ENCODE measurements around the gene SLC22A16.
"Not testable (repeated sequence)": the region's sequence is repeated elsewhere in the genome, so short reads cannot be mapped to it uniquely, and the experiment has no call there.

The SLC22A16 gene, protein sequence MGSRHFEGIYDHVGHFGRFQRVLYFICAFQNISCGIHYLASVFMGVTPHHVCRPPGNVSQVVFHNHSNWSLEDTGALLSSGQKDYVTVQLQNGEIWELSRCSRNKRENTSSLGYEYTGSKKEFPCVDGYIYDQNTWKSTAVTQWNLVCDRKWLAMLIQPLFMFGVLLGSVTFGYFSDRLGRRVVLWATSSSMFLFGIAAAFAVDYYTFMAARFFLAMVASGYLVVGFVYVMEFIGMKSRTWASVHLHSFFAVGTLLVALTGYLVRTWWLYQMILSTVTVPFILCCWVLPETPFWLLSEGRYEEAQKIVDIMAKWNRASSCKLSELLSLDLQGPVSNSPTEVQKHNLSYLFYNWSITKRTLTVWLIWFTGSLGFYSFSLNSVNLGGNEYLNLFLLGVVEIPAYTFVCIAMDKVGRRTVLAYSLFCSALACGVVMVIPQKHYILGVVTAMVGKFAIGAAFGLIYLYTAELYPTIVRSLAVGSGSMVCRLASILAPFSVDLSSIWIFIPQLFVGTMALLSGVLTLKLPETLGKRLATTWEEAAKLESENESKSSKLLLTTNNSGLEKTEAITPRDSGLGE

GRCh38 chr6:110476046-110476849 lies at the start of gene SLC22A16:
Gene SLC22A16 (minus strand): TSS chr6:110476613. CDS start chr6:110476574, 39 bp downstream.
- no peak for DNase-seq (ENCODE audit: low spot score)

- DNase-seq (ENCODE audit: low spot score), result no peak
Observed at GRCh38 chr6:110525001-110525400, 48.6 kb upstream of the SLC22A16 start.

GRCh38 chr6:110524305-110524704 lies 47.9 kb upstream of the SLC22A16 start:
- DNase-seq (ENCODE audit: low spot score), result no peak

DNA sequence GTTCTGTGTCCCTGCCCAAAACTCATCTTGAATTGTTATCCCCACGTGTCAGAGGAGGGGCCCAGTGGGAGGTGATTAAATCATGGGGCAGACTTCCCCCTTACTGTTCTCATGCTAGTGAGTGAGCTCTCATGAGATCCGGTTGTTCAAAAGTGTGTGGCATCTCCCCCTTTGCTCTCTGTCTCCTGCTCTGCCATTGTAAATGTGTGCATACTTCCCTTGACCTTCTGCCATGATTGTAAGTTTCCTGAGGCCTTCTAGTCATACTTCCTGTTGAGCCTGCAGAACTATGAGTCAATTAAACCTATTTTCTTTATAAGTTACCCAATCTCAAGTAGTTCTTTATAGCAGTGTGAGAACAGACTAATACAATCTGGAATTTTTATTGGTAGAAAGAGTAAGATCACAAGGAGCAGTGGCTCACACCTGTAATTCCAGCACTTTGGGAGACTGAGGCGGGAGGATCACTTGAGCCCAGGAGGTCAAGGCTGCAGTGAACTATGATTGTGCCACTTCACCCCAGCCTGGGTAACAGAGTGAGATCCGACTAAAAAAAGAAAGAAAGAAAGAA lies 47.1 kb upstream of the SLC22A16 start:
- no peak for DNase-seq (ENCODE audit: low spot score)

DNA sequence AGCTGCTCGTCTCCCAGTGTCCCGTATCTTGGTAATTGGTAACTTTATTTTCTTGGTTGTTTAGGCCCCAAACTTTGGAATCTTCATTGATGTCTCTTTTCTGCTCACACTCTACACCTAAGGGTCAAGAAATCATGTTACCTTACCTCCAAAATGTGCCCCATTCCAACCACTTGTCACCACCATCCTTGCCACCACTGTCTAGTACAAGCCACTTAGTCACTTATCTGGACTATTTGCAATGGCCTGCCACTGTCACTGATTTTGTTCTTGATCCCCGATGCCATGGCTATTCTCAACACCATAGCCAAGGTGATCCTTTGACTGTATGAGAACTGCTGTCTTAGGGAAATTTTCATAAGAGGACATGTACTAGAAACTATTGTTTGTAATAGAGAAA lies 46.0 kb upstream of the SLC22A16 start:
- no peak for DNase-seq (ENCODE audit: low spot score)

DNA sequence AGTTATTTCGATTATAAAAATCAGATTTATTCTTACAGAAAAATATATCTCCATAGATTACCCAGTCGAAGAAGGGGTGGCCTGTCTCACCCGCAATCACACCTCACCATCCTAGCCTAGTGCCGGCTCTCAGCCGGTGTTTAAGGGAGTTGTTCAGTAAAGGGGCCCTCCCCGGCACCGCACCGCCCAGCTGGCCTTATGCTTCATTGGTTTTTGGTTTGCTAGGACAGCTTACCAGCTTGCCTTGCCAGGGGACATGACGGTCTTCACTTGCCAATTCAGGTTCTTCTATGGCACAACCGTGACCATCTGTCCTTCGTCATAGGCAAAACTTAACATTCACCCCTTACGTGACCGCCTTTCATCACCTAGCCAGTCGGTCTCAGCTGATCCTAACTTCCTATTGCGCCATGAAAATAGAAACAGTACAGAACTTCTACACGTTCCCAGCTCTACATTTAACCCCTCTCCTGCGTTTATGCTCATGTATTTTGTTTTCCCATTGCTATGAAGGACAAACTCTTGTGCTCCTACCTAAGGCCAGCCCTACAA lies 44.7 kb upstream of the SLC22A16 start:
- no peak for DNase-seq (ENCODE audit: low spot score)

GRCh38 chr6:110520209-110520965 lies 44.0 kb upstream of the SLC22A16 start:
- no peak for DNase-seq (ENCODE audit: low spot score)

GRCh38 chr6:110517601-110518281 lies 41.3 kb upstream of the SLC22A16 start:
- no peak for DNase-seq (ENCODE audit: low spot score)

DNA sequence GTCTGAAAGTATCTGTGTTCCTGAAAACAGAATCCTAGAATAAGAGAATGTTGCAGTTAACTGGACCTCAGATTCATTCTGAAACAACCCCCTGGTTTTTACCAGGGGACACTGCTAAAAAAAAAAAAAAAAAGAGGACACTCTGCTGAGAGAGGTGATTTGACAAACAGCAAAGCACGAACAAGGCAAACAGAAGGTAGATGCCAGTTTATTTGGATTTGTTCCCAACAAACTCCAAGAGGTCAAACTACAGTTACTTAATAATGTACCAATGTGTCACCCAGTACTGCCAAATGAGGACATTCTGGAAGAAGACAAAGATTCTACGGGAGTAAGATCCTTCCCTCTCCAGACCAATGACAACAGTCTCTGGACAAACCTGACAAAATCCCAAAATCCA lies 40.6 kb upstream of the SLC22A16 start:
- no peak for DNase-seq (ENCODE audit: low spot score)

GRCh38 chr6:110514818-110515217 lies 38.4 kb upstream of the SLC22A16 start:
- no peak for DNase-seq (ENCODE audit: low spot score)

GRCh38 chr6:110512991-110513390 lies 36.6 kb upstream of the SLC22A16 start:
- DNase-seq (ENCODE audit: low spot score), result no peak

- DNase-seq (ENCODE audit: low spot score), result not testable (repeated sequence)
Observed at GRCh38 chr6:110512549-110512948, 36.1 kb upstream of the SLC22A16 start.

GRCh38 chr6:110511401-110511800 lies 35.0 kb upstream of the SLC22A16 start:
- DNase-seq (ENCODE audit: low spot score), result no peak

- no peak for DNase-seq (ENCODE audit: low spot score)
Observed at GRCh38 chr6:110509617-110510241, 33.3 kb upstream of the SLC22A16 start.

DNA sequence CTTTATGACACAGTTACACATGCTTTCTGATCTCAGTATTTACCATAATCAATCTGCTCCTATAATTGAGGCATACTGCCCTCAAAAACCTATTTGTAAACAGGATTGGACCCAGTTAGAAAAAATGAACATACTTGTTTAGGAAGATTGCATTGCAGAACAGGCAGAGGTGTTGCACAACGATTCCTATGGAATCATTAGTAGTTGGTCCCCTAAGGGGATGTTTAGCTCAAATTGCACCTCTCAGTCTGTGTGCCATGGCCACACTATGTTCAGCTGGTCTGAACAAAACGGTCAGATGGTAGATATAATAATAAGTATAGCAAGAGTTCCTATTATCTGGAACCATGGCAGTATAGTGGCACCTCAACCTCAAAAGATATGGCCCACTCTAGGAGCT lies 28.5 kb upstream of the SLC22A16 start:
- DNase-seq (ENCODE audit: low spot score), result not testable (repeated sequence)

- no peak for DNase-seq (ENCODE audit: low spot score)
Observed at GRCh38 chr6:110495949-110496348, 19.5 kb upstream of the SLC22A16 start.

GRCh38 chr6:110493253-110493800 lies 16.9 kb upstream of the SLC22A16 start:
- no peak for DNase-seq (ENCODE audit: low spot score)

DNA sequence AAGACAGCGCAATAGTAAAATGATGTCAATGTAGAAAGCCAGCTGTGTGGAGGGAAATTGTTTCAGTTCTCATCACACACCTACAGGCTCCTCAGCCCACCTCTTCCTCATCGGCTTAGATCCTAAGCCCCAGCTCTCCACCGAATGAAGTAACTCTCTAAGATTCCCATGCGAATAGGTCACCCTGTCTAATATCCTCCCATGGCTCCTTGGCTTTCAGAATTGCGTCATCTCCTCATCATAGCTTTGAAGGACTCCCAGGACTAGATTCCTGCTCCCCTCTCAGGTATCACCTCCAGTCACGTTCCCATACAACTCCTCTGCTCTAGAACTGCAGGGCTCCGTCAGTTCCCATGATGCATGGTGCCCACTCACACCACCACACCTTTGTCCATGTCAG lies 16.2 kb upstream of the SLC22A16 start:
- DNase-seq (ENCODE audit: low spot score), result no peak

DNA sequence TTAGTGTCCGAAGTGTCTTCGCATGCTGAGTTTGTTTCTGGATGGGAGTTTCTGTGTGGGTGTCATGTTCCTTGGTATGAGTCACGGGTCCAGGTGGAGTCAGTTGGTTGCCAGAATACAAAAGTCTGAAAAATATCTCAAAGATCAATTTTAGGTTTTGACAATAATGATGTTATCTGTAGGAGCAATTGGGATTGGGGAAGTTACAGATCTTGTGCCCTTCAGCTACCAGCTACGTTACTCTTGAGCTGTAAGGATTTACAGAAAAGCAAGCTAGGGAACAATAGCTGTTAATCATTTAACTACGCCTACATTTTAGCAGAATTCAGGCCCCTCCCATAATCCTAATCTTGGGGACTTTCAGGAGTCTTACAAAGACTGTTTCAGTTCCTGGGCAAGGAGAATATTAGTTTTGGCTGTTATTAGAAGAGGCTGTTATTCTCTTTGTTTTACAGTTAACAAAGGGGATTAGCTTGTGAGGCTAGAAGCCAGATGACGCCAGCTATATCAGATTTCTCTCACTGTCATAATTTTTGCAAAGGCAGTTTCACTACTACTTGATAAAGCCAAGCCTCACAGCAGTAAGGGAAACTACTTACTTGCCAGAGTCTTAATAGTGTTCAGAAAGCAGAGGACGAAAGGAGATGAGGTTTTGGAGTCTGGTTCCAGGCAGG lies 15.4 kb upstream of the SLC22A16 start:
- DNase-seq (ENCODE audit: low spot score), result no peak

DNA sequence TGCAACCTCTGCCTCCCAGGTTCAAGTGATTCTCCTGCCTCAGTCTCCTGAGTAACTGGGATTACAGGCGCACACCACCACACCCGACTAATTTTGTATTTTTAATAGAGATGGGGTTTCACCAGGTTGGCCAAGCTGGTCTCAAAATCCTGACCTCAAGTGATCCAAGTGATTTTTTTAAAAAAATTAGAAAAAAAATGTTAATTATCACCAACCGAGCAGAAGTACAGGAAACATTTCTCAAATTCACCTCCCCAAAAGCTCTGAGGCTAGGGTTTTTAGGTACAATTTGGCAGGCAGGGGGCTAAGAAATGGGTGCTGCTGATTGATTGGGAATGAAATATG lies 14.9 kb upstream of the SLC22A16 start:
- DNase-seq (ENCODE audit: low spot score), result no peak
